ENCODE data around the gene FUOM.
"Not testable (repeated sequence)": the region's sequence is repeated elsewhere in the genome, so short reads cannot be mapped to it uniquely, and the experiment has no call there.

The FUOM gene

GRCh38 chr10:133335246-133336117 lies 22.3 kb downstream of the FUOM start:
- peak; percentile 56 to 62 for DNase-seq (ENCODE audit: low read depth in 1 of 2, low spot score in 1 of 2)

DNA sequence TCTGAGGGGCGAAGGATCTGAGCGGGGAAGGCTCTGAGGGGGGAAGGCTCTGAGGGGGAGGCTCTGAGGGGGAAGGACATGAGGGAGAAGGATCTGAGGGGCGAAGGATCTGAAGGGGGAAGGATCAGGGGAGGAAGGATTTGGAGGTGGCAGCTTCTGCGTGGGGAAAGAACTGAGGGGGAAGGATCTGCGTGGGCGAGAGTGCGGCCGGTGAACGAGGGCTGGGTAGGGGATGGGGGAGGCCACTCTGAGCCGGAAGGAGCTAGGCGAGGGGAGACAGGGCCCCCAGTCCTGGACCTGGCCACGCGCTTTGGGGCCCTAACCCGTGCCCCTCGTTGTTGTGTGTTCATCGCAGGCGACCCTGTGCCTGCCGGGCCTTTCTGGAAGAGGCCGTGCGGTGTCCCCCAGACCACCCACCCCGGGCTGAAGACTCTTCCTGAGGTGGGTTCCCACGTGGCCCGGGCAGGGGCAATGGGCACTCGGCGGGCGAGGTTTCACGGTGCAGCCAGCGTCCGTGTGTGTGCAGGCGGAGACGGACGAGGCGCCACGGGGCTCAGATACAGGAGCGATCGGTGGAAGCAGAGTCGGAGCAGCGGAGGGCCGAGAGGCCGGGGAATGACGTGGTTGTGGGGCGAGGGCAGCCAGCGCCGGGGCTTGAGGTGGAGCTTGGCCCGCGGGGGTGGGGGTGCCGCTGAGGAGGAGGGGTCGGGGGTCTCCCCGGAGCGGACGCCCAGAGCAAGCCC lies 23.1 kb downstream of the FUOM start:
- no peak for DNase-seq (ENCODE audit: low read depth in 1 of 2, low spot score in 1 of 2)

- DNase-seq (ENCODE audit: low read depth in 1 of 2, low spot score in 1 of 2): no peak
These were observed 24.7 kb downstream of the FUOM start for GRCh38 chr10:133332936-133333699.

GRCh38 chr10:133329491-133330202 lies 28.2 kb downstream of the FUOM start:
- DNase-seq (ENCODE audit: low read depth in 1 of 2, low spot score in 1 of 2): peak; percentile 71 to 85

GRCh38 chr10:133328358-133329343 lies 29.2 kb downstream of the FUOM start:
- DNase-seq (ENCODE audit: low read depth in 1 of 2, low spot score in 1 of 2): no peak

DNA sequence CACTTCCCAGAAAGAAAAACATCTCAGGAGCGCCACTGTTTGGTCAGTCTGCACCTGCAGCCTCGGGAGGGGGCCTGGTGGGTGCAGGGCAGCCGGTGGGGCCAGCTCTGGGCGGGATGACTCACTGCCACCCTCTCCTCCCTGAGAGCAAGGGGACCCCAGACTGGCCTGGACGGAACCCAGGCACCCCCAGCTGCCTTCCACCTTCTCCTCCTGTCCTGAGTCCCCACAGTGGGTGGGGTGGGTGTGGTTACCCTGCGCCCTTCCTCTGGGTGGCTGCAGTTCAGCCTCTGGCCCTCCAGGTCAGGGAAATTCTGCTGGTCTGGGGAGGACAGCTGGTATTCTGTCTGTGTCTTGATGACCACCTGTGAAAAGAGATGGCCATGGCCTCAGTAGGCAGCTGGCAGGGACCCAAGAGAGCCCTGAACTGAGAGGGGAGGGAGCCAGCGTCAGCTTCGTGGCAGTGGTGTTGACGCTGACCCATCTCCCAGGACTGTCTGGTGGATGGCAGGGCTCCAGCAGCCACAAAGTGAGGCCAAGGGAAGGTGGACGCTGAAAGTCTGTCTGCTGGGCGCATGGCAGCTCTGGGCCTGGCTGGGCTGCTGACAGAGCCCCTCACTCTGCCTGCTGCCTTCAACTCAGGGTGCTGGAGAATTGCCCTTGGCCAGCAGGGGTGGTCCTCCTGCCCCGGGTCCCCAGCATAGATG lies 30.0 kb downstream of the FUOM start:
- DNase-seq (ENCODE audit: low read depth in 1 of 2, low spot score in 1 of 2): no peak

GRCh38 chr10:133326745-133327650 lies 30.8 kb downstream of the FUOM start:
- DNase-seq (ENCODE audit: low read depth in 1 of 2, low spot score in 1 of 2): no peak

- no peak for DNase-seq (ENCODE audit: low read depth in 1 of 2, low spot score in 1 of 2)
These were observed 31.6 kb downstream of the FUOM start for GRCh38 chr10:133326223-133326551.

DNA sequence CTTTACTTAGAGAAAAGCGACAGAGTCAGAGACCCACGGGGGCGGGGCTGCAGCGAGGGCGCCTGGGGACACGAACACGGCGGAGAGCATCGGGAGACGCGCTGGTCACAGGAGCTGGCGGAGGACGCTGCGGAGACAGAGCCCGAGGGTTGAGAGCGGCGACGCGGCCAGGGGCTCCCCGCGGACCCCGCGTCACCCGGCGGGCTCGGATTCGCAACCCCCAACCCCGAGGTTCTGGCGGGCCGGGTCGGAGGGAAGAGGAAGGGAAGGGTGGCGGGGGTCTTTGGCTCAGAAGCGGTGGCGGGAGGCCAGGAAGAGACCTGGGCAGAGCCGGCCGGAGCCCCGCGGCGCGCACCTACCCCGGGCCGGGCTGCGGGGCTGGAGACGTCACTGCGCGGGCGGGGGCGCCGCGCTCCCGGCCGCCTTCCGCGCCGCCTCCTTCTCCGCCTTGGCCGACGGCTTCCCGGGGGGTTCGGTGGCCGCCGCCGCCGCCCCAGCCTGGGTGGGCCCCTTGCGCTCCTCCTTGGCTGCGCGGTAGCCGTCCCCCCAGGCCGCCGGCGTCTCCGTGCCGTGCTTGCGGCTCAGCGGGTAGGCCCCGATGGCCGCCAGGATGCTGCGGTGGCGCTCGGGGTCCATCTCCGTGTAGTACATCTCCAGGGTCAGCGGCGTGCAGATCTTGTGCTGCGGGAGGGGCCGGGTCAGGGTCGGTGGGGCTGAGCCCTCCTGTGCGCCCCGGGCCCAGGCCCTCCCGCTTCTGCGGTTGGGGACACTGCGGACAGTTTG lies 32.2 kb downstream of the FUOM start:
- no peak for DNase-seq (ENCODE audit: low read depth in 1 of 2, low spot score in 1 of 2)

GRCh38 chr10:133324857-133325260 lies 33.0 kb downstream of the FUOM start:
- no peak for DNase-seq (ENCODE audit: low read depth in 1 of 2, low spot score in 1 of 2)

GRCh38 chr10:133324198-133324792 lies 33.5 kb downstream of the FUOM start:
- peak; percentile 24 to 38 for DNase-seq (ENCODE audit: low read depth in 1 of 2, low spot score in 1 of 2)

DNA sequence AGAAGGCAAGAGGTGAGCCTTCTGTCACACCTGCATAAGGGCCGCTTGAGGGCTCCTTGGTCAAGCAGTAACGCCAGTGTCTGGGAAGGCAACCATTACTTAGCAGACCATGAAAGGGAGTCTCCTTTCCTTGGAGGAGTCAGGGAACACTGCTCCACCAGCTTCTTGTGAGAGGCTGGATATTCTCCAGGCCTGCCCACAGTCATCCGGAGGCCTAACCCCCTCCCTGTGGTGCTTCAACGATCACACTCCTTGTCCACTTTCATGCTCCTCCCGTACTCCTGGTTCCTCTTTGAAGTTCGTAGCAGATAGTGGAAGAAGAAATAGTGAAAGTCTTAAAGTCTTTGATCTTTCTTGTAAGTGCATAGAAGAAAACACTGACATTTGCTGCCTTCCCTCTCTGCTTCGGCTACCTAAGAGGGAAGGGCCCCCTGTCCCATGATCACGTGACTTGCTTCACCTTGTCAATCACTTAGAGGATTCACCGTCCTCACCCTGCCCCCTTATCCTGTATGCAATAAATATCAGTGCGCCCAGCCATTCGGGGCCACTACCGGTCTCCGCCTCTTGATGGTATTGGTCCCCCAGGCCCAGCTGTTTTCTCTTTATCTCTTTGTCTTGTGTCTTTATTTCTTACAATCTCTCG lies 35.6 kb downstream of the FUOM start:
- DNase-seq (ENCODE audit: low read depth in 1 of 2, low spot score in 1 of 2): not testable (repeated sequence)

GRCh38 chr10:133320852-133321422 lies 36.9 kb downstream of the FUOM start:
- not testable (repeated sequence) for DNase-seq (ENCODE audit: low read depth in 1 of 2, low spot score in 1 of 2)

DNA sequence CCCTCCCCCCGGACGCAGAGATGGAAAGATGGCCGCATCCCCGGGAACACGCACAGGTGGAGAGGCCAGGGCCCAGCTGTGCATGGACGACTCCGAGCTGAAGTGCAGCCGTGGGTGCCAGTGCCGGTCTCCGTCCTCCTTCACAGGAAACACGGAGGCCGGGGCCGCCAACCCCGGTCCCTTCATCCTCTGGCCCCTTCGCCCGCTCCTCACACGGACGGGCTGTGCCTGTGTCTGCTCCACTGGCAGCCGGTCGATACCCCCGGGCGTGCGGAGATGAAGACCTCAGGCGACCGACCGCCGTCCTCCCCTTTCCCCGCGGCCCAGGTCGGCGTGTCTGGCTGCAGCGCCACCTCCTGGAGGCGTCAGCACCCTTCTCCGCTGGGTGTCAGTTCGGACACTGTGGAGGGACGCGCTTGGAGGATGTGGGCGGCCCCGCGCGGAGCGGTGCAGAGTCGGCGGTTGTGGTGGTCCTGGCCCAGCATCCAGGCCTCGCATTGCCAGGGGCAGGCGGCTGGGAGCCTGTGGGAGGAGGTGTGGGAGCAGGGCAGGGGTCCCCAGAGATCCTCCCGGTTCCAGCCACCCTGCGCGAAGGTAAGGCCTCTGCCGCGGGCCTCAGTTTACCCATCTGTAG lies 39.2 kb downstream of the FUOM start:
- DNase-seq (ENCODE audit: low read depth in 1 of 2, low spot score in 1 of 2): peak; percentile 43 to 50

DNA sequence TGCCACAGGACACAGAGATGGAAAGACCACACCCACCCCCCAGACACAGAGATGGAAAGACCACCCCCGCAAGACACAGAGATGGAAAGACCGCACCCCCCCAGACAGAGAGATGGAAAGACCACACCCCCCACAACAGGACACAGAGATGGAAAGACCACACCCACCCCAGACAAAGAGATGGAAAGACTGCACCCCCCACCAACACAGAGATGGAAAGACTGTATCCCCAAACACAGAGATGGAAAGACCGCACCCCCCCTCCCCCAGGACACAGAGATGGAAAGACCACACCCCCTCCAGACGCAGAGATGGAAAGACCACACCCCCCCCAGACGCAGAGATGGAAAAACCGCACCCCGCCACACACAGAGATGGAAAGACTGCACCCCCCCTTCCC lies 41.1 kb downstream of the FUOM start:
- no peak for DNase-seq (ENCODE audit: low read depth in 1 of 2, low spot score in 1 of 2)

- DNase-seq (ENCODE audit: low read depth in 1 of 2, low spot score in 1 of 2): no peak
These were observed 41.6 kb downstream of the FUOM start for GRCh38 chr10:133316266-133316665.
